ENCODE results near the gene AFF1. TPM values are rescaled to one million over a fixed set of nuclear protein-coding genes. Genes with fewer than 3 reads are reported as not detected.

AFF1 gene
- total RNA-seq, 4 donors from 2014 or later: 26.7 to 200 (median 92.5) TPM

- intact Hi-C loops (cut with DNase I; ENCODE audit: low total_unique reads): no loop called here
- Histone ChIP-seq H3K27me3 (no peaks in the 10 kb centered on the region), H3K36me3 (no peaks in the 10 kb centered on the region), H3K4me1 (peaks cover 0 to 16% of the 10 kb centered on the region in 2 donors), H3K4me3 (no peak overlapping the region), H3K27ac (peak overlapping the region; percentile 59 to 74), H3K9me3 (no peaks in the 10 kb centered on the region)
- DNase-seq: peak in 1 of 2 donors; percentile 45
- TF ChIP-seq POLR2A (IDR thresholded peaks at IDR 0.05) (no peak), CTCF (IDR thresholded peaks at IDR 0.05) (no peak)
Observed at GRCh38 chr4:87073199-87074120, 138.6 kb downstream of the AFF1 start.

- Histone ChIP-seq H3K4me3 (no peak overlapping the region), H3K27me3 (no peaks in the 10 kb centered on the region), H3K27ac (peak overlapping the region; percentile 59 to 74), H3K9me3 (no peaks in the 10 kb centered on the region), H3K36me3 (no peaks in the 10 kb centered on the region), H3K4me1 (peaks cover 0 to 16% of the 10 kb centered on the region in 2 donors)
- no peak for TF ChIP-seq POLR2A (IDR thresholded peaks at IDR 0.05)
- no peak for TF ChIP-seq CTCF (IDR thresholded peaks at IDR 0.05)
- DNase-seq: no peak
- intact Hi-C loops (cut with DNase I; ENCODE audit: low total_unique reads): no loop called here
Observed at GRCh38 chr4:87074121-87074488, 139.3 kb downstream of the AFF1 start.

DNA sequence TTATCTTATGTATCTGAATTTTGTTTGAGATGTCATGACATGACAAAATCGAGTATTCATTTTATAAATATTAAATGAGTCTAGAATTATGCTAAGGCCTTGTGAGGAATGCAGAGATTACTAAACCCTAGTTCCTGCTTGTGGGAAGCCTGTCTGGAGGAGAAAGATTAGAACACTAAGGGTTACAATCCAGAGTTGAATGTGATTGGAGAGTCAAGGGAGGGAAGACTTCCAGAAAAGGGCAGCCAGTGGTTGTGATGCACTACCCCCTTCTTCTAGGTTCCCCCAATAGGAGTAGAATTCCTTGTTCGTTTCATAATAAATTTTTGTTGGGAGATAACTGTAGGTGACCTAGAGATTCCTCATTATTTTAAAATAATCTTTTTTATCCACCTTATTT lies 141.1 kb downstream of the AFF1 start:
- Histone ChIP-seq H3K4me1 (peaks cover 0 to 24% of the 10 kb centered on the region in 2 donors), H3K27me3 (no peaks in the 10 kb centered on the region), H3K4me3 (no peak overlapping the region), H3K36me3 (no peaks in the 10 kb centered on the region), H3K27ac (peak overlapping the region; percentile 23 to 49), H3K9me3 (no peaks in the 10 kb centered on the region)
- no peak for DNase-seq
- intact Hi-C loops (cut with DNase I; ENCODE audit: low total_unique reads): no loop called here
- TF ChIP-seq CTCF (IDR thresholded peaks at IDR 0.05): no peak
- TF ChIP-seq POLR2A (IDR thresholded peaks at IDR 0.05): no peak

DNA sequence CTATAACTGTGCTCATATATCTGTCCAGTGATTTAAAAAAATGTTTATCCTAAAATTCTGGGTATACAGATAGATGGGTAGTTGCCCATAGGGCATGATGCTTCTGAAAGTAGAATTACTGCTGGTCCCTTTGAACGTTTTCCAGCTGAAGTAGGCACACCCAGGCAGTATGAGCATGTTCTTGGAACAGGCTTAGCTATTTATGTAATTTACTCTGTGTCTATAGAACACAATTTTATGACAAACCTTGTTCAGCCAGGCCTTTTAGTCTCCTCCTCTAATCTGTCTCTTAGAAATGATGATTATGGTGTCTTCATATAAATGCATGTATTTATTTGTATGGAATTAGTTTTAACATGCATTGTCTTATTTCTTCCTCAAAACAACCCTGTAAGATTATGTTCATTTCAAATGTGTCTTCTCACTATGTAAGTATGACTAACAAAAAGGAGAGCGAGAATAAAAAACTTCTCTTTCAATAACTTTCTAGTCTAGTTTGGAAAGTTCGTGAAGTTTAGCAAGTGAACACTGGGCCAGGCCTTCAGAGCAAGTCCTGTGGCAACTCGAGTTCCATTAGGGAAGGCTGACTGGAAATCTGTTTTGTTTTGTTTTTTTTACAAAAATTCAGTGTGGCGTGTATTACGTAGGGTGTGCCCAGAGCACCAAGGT lies 142.0 kb downstream of the AFF1 start:
- Histone ChIP-seq H3K27ac (peak overlapping the region; percentile 23 to 49), H3K4me1 (peaks cover 0 to 24% of the 10 kb centered on the region in 2 donors), H3K4me3 (no peak overlapping the region), H3K36me3 (no peaks in the 10 kb centered on the region), H3K27me3 (no peaks in the 10 kb centered on the region), H3K9me3 (no peaks in the 10 kb centered on the region)
- no peak for TF ChIP-seq CTCF (IDR thresholded peaks at IDR 0.05)
- TF ChIP-seq POLR2A (IDR thresholded peaks at IDR 0.05): no peak
- intact Hi-C loops (cut with DNase I; ENCODE audit: low total_unique reads): no loop called here
- no peak for DNase-seq

Measured in uterus (tissue), 4 donors.